22Rv1 (cell line): Measurements from ENCODE around the gene SNED1.

Experiments used
- CTCF ChIP-seq: fragments of 450-650 bp; IDR thresholded peaks from 2 replicates; pipeline ENCODE4 v1.5.1; 2017; ENCODE audit warnings: mild to moderate bottlenecking
- ZFX ChIP-seq: fragments of 450-650 bp; IDR thresholded peaks from 2 replicates; pipeline ENCODE4 v1.6.1; 2017; ENCODE audit warnings: antibody characterized with exemption, borderline replicate concordance

DNA sequence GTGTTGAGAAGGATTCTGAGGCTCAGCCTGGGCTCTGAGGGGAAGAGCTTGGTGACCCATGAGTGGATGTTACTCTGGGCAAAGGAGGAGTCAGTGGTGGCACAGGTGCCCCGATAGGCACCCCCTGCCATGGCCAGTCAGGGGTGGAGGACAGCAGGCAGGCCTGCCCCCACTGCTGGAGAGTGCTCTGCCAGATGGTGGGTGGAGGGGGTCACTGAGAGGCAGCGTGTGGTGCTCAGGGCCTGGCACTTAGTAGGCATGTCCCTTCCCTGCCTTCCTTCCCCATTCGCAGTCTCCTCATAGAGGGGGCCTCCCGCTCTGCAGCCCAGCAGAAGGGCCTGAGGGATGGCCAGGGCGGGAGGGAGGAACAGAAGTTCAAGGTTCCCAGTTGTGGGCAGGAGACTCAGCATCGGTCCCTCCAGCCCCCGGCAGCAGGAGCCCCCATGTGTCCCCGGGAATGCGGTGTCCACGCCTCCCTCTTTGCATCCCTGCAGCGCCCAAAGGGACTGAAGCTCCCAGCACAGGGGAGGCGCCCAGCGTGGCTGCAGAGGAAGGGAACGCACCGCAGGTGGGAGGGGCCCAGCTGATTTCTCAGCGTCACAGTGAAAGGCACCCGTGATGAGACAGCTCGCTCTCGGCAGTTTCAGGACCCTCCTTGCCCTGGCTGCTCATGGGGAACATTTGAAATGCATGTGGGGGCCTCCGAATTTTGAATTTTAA is 5.7 kb upstream of the SNED1 start:
- TF ChIP-seq CTCF (no peak), ZFX (no peak)
